ENCODE measurements around the gene SORCS2. TPM values are rescaled to one million over a fixed set of nuclear protein-coding genes. Genes with fewer than 3 reads are reported as not detected.

Gene SORCS2
- total and polyA plus RNA-seq, 2 donors = 2.2 to 2.7 TPM

DNA sequence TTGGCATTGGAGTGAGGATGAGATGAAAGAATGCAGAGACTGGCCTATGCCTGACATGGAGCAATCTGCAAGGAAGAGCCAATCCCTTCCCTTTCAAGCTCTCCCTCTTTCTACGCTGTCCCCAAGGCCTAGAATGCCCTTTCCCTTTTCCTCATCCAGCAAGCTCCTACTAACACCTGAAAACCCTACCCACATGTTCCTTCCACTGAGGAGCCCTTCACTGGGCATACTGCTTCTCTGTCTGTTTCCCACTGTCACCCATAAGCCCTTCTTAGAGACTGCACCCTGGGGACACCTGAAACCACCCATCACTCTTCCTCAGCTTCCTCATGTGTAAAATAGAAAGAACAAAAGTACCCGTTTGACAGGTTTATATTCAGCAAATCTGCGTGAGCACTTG, 492.0 kb downstream of the SORCS2 start:
- no peak overlapping the region for H3K27ac ChIP-seq (ENCODE audit: low read depth in 1 of 2, low read length in 1 of 2)
- WGBS = 89% methylated on average over 3 of the region's 3 CpGs
- no peaks in the 10 kb centered on the region for H3K9me3 ChIP-seq (ENCODE audit: control insufficient read depth in 2 of 2, insufficient read depth in 1 of 2, low read length in 1 of 2)
- no peaks in the 10 kb centered on the region for H3K27me3 ChIP-seq (ENCODE audit: control insufficient read depth in 2 of 2, insufficient read depth in 1 of 2, low read length in 1 of 2)
- no peak for DNase-seq (ENCODE audit: low read depth in 6 of 9, low spot score in 9 of 9)
- H3K4me3 ChIP-seq (ENCODE audit: low read length in 2 of 2) = no peak overlapping the region
- H3K36me3 ChIP-seq (ENCODE audit: control insufficient read depth in 2 of 2, insufficient read depth in 2 of 2, low read length in 1 of 2) = no peaks in the 10 kb centered on the region
- no peaks in the 10 kb centered on the region for H3K4me1 ChIP-seq (ENCODE audit: control insufficient read depth in 2 of 2, insufficient read depth in 2 of 2, low read length in 2 of 2)

DNA sequence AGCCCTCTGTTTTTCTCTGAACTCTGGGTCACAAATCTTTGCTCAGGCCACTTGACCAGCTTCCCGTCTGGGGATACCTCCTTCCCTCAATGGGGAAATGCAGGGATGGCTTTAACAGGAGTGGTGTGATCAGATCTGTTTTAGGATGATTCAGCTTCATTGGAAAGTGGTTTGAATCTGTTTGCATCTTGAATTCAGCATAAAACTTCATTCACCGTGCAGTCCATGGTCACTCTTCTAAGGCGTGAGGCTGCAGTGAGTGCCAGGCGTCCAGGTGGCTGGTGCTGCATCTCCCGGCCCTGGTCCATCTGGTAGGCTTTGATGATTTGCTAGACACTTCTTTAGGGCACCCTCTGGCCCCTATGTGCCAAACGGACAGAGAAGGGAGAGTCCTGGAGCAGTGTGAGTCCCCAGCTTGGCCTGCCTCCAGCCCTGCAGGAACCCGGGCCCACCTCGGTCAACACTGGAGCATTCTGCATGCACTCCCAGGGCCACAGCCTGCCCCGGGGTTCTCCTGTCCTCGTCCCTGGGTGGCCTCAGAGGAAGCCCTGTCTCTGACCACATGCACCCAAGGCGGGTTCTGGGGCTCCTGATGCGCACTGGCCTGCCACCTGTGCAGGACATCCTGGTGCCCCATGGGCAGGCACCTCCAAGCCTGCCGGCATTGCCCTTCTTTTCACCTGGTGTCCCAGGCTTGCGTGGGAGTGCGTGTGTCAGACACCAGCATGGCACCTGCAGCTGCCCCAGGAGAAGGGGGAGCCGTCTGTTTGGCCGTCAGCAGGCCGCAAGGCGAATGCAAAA, 493.9 kb downstream of the SORCS2 start:
- Histone ChIP-seq H3K4me1 (ENCODE audit: control insufficient read depth in 2 of 2, insufficient read depth in 2 of 2, low read length in 2 of 2) (no peaks in the 10 kb centered on the region), H3K4me3 (ENCODE audit: low read length in 2 of 2) (no peak overlapping the region), H3K36me3 (ENCODE audit: control insufficient read depth in 2 of 2, insufficient read depth in 2 of 2, low read length in 1 of 2) (no peaks in the 10 kb centered on the region), H3K27ac (ENCODE audit: low read depth in 1 of 2, low read length in 1 of 2) (no peak overlapping the region), H3K9me3 (ENCODE audit: control insufficient read depth in 2 of 2, insufficient read depth in 1 of 2, low read length in 1 of 2) (no peaks in the 10 kb centered on the region), H3K27me3 (ENCODE audit: control insufficient read depth in 2 of 2, insufficient read depth in 1 of 2, low read length in 1 of 2) (no peaks in the 10 kb centered on the region)
- no peak for DNase-seq (ENCODE audit: low read depth in 6 of 9, low spot score in 9 of 9)
- WGBS = 93% methylated on average over 19 of the region's 19 CpGs

DNA sequence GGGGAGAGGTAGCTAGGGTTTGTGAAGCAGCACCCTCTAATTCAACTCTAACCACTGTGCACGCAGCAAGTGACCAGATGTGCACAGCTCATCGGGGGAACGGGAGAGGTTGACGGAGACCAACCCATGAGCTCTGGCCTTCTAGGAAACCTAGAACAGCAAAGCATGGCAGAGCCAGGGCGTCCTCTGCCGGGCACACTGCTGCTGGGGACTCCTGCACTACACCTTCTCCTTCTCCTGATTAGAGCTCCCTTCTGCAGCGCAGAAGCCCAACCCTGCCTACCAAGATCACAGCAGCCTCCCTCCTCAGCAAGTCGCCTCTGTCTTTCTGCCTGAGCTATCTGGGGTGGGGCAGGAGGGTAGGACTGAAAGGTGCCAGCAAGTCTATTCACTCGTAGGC, 494.7 kb downstream of the SORCS2 start:
- Histone ChIP-seq H3K4me1 (ENCODE audit: control insufficient read depth in 2 of 2, insufficient read depth in 2 of 2, low read length in 2 of 2) (no peaks in the 10 kb centered on the region), H3K9me3 (ENCODE audit: control insufficient read depth in 2 of 2, insufficient read depth in 1 of 2, low read length in 1 of 2) (no peaks in the 10 kb centered on the region), H3K27ac (ENCODE audit: low read depth in 1 of 2, low read length in 1 of 2) (no peak overlapping the region), H3K27me3 (ENCODE audit: control insufficient read depth in 2 of 2, insufficient read depth in 1 of 2, low read length in 1 of 2) (no peaks in the 10 kb centered on the region), H3K4me3 (ENCODE audit: low read length in 2 of 2) (no peak overlapping the region), H3K36me3 (ENCODE audit: control insufficient read depth in 2 of 2, insufficient read depth in 2 of 2, low read length in 1 of 2) (no peaks in the 10 kb centered on the region)
- 94% methylated on average over 9 of the region's 9 CpGs for WGBS
- DNase-seq (ENCODE audit: low read depth in 6 of 9, low spot score in 9 of 9) = no peak

DNA sequence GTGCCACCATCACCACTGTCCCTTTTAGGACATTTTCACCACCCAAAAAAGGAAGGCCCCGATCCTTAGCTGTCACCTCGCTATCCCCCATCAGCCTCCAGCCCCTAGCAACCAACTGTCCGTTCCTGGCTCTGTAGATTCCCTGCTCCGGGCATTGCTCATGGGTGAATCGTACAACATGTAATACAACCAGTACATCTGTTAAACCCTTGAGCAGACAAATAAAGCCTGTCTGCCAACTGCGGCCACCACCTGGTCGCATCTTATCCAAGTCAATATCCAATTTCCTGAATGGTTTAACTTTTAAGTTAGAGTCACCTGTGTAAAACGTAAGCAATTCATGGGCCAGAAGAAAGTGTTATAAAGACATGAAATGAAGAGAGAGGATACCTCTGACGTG, 495.5 kb downstream of the SORCS2 start:
- H3K9me3 ChIP-seq (ENCODE audit: control insufficient read depth in 2 of 2, insufficient read depth in 1 of 2, low read length in 1 of 2) = no peaks in the 10 kb centered on the region
- WGBS = 95% methylated on average over 9 of the region's 9 CpGs
- no peak overlapping the region for H3K27ac ChIP-seq (ENCODE audit: low read depth in 1 of 2, low read length in 1 of 2)
- no peak for DNase-seq (ENCODE audit: low read depth in 6 of 9, low spot score in 9 of 9)
- H3K27me3 ChIP-seq (ENCODE audit: control insufficient read depth in 2 of 2, insufficient read depth in 1 of 2, low read length in 1 of 2) = no peaks in the 10 kb centered on the region
- no peaks in the 10 kb centered on the region for H3K4me1 ChIP-seq (ENCODE audit: control insufficient read depth in 2 of 2, insufficient read depth in 2 of 2, low read length in 2 of 2)
- no peaks in the 10 kb centered on the region for H3K36me3 ChIP-seq (ENCODE audit: control insufficient read depth in 2 of 2, insufficient read depth in 2 of 2, low read length in 1 of 2)
- no peak overlapping the region for H3K4me3 ChIP-seq (ENCODE audit: low read length in 2 of 2)

DNA sequence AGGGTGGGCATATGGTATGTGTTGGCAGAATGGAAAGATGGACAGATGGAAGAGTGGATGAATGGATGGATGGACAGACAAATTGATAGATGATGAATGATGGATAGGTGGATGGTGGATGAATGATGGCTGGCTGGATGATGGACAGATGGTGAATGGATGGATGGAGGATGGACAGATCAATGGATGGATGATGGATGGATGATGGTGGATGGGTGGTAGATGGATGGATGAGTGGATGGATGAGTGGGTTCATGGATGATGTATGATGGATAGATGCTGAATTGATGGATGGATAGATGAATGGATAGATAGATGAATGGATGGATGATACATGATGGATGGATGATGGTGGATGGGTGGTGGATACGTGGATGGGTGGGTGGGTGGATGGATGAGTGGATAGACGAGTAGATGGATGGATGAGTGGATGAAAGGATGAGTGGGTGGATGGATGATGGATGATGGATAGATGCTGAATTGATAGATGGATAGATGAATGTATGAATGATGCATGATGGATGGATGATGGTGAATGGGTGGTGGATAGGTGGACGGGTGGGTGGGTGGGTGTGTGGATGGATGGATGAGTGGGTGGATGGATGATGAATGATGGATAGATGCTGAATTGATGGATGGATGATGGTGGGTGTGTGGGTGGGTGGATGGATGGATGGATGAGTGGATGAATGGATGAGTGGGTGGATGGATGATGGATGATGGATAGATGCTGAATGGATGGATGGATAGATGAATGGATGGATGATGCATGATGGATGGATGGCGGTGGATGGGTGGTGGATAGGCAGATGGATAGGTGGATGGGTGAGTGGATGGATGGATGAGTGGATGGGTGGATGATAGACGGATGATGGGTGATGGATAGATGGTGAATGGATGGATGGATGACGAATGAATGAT, 497.7 kb downstream of the SORCS2 start:
- Histone ChIP-seq H3K27ac (ENCODE audit: low read depth in 1 of 2, low read length in 1 of 2) (no peak overlapping the region), H3K4me1 (ENCODE audit: control insufficient read depth in 2 of 2, insufficient read depth in 2 of 2, low read length in 2 of 2) (peaks cover 0 to 2% of the 10 kb centered on the region in 2 donors), H3K27me3 (ENCODE audit: control insufficient read depth in 2 of 2, insufficient read depth in 1 of 2, low read length in 1 of 2) (no peaks in the 10 kb centered on the region), H3K9me3 (ENCODE audit: control insufficient read depth in 2 of 2, insufficient read depth in 1 of 2, low read length in 1 of 2) (no peaks in the 10 kb centered on the region), H3K4me3 (ENCODE audit: low read length in 2 of 2) (no peak overlapping the region), H3K36me3 (ENCODE audit: control insufficient read depth in 2 of 2, insufficient read depth in 2 of 2, low read length in 1 of 2) (no peaks in the 10 kb centered on the region)
- WGBS = 90% methylated on average over 6 of the region's 6 CpGs
- DNase-seq (ENCODE audit: low read depth in 6 of 9, low spot score in 9 of 9) = no peak

DNA sequence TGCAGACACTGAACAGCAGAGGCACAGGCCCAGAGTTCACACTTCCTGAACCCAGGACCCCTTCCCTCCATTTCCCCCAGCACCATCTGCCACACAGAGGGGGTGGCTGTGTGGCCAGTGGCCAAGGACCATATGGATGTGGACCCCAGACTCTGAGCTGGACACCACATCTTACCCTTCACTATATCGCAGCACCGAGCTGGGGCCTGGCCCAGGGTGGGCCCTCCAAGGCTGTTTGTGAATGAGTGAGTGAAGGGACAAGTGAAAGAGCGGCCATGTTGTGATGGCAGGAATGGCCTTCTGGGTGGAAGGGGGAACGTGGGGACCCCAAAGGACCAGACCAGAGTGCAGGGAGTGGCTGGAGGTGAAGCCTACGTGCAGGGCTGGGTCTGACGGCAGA, 498.7 kb downstream of the SORCS2 start:
- no peaks in the 10 kb centered on the region for H3K9me3 ChIP-seq (ENCODE audit: control insufficient read depth in 2 of 2, insufficient read depth in 1 of 2, low read length in 1 of 2)
- DNase-seq (ENCODE audit: low read depth in 6 of 9, low spot score in 9 of 9) = no peak
- H3K4me3 ChIP-seq (ENCODE audit: low read length in 2 of 2) = no peak overlapping the region
- peaks cover 0 to 2% of the 10 kb centered on the region in 2 donors for H3K4me1 ChIP-seq (ENCODE audit: control insufficient read depth in 2 of 2, insufficient read depth in 2 of 2, low read length in 2 of 2)
- no peak overlapping the region for H3K27ac ChIP-seq (ENCODE audit: low read depth in 1 of 2, low read length in 1 of 2)
- no peaks in the 10 kb centered on the region for H3K36me3 ChIP-seq (ENCODE audit: control insufficient read depth in 2 of 2, insufficient read depth in 2 of 2, low read length in 1 of 2)
- no peaks in the 10 kb centered on the region for H3K27me3 ChIP-seq (ENCODE audit: control insufficient read depth in 2 of 2, insufficient read depth in 1 of 2, low read length in 1 of 2)
- 94% methylated on average over 6 of the region's 6 CpGs for WGBS

DNA sequence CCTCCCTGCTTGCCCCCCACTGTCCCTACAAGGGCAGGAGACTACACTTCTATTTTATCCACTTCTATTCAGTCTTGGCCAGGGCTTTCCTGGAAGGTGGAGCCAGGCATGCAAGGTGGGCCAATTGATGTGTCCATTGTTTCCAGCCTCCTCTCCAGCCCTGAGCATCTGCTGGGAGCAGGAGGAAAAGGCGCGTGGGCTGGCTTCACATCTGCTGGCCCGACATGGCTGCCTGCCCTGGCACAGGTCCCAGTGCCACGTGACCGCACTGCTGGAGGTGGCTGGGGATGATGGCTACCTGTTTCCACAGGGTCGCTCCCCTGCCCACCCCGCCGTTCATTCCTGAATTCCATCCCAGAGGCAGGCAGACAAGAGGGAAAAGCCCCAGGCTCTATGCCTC, 499.6 kb downstream of the SORCS2 start:
- WGBS = 79% methylated on average over 8 of the region's 8 CpGs

DNA sequence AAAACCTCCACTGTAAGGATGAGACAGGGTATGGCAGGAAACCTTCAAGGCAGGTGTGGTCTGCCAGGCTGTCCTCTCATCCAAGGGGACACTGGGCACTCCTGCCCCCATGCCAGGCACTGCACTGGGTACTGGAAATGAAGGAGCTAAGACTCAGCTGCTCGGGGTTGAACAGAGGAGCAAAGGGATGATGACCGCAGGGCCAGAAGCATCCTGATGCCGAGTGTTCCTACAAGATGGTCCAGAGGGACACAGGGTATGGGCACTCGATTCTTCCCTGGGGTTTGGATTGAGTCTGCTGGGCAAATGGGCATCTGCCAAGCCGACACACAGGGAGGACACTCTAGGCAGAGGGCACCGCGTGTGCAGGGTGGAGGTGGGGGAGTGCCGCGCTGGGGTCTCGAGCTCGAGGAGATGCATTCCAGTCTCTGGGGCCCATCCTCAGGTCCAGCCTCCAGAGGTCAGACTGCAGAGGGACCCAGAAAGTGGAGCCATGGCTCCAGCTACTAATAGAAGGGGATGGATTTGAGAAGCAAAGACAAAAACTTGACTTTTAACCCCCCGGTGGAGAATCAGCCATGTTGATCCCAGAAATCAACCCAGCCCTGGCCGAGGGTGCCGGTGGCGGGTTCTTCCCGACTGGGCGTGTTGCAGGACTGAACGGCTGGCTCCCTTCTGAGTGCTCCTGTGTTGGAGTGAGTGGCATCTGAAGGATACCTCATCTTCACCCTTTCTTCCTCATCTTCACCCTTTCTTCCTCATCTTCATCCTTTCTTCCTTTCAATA, 500.3 kb downstream of the SORCS2 start:
- DNase-seq (ENCODE audit: low read depth in 6 of 9, low spot score in 9 of 9) = no peak
- Histone ChIP-seq H3K27ac (ENCODE audit: low read depth in 1 of 2, low read length in 1 of 2) (no peak overlapping the region), H3K4me3 (ENCODE audit: low read length in 2 of 2) (no peak overlapping the region), H3K36me3 (ENCODE audit: control insufficient read depth in 2 of 2, insufficient read depth in 2 of 2, low read length in 1 of 2) (no peaks in the 10 kb centered on the region), H3K4me1 (ENCODE audit: control insufficient read depth in 2 of 2, insufficient read depth in 2 of 2, low read length in 2 of 2) (peaks cover 0 to 2% of the 10 kb centered on the region in 2 donors), H3K9me3 (ENCODE audit: control insufficient read depth in 2 of 2, insufficient read depth in 1 of 2, low read length in 1 of 2) (no peaks in the 10 kb centered on the region), H3K27me3 (ENCODE audit: control insufficient read depth in 2 of 2, insufficient read depth in 1 of 2, low read length in 1 of 2) (no peaks in the 10 kb centered on the region)
- 94% methylated on average over 18 of the region's 18 CpGs for WGBS

More for the DNA sequence above, 499.6 kb downstream of the SORCS2 start:
- H3K4me1 ChIP-seq (ENCODE audit: control insufficient read depth in 2 of 2, insufficient read depth in 2 of 2, low read length in 2 of 2) = peaks cover 0 to 2% of the 10 kb centered on the region in 2 donors
- H3K36me3 ChIP-seq (ENCODE audit: control insufficient read depth in 2 of 2, insufficient read depth in 2 of 2, low read length in 1 of 2) = no peaks in the 10 kb centered on the region
- H3K4me3 ChIP-seq (ENCODE audit: low read length in 2 of 2) = no peak overlapping the region
- no peak overlapping the region for H3K27ac ChIP-seq (ENCODE audit: low read depth in 1 of 2, low read length in 1 of 2)
- no peak for DNase-seq (ENCODE audit: low read depth in 6 of 9, low spot score in 9 of 9)
- H3K27me3 ChIP-seq (ENCODE audit: control insufficient read depth in 2 of 2, insufficient read depth in 1 of 2, low read length in 1 of 2) = no peaks in the 10 kb centered on the region
- H3K9me3 ChIP-seq (ENCODE audit: control insufficient read depth in 2 of 2, insufficient read depth in 1 of 2, low read length in 1 of 2) = no peaks in the 10 kb centered on the region

Measured in thymus (tissue), 11 donors.